Measurements from ENCODE around the gene TSPAN15. TPM values are rescaled to one million over a fixed set of nuclear protein-coding genes. Genes with fewer than 3 reads are reported as not detected.

Gene TSPAN15
- total and polyA plus RNA-seq, 2 of the 4 experiments (the other 2 are of a cell fraction) = 0.48 TPM; not detected in 1

GRCh38 chr10:69403066-69403465 is 48.2 kb upstream of the TSPAN15 start:
- peak overlapping the region; percentile 45; the same call in 1 of the 2 replicates for H3K27ac ChIP-seq (ENCODE audit: insufficient read depth, low read length)

More at GRCh38 chr10:69403066-69403465, 48.2 kb upstream of the TSPAN15 start:
- Histone ChIP-seq H4K5ac (ENCODE audit: low read depth, low read length) (no peak overlapping the region), H3K79me1 (ENCODE audit: low read depth in 1 of 2, low read length in 2 of 2) (peaks cover 0 to 6% of the 10 kb centered on the region in 2 experiments; a peak in 1 of 4 replicates), H3K4me3 (ENCODE audit: insufficient read depth, low read depth, low read length) (no peak overlapping the region), H2AK5ac (ENCODE audit: low read depth, low read length) (peak overlapping the region; percentile 40; the same call in 1 of the 2 replicates), H3K56ac (ENCODE audit: extremely low read depth, insufficient read depth, low read length) (no peak overlapping the region), H2AK9ac (replicated peaks; ENCODE audit: low read depth, low read length, poor library complexity) (no peak overlapping the region), H4K20me1 (ENCODE audit: insufficient read depth, low read length) (peaks cover 9% of the 10 kb centered on the region; the same call in 1 of the 2 replicates), H3K9me3 (ENCODE audit: control insufficient read depth, insufficient read depth, low read length) (no peaks in the 10 kb centered on the region), H4K8ac (ENCODE audit: low read depth in 2 of 2, low read length in 2 of 2) (no peak overlapping the region), H2BK15ac (ENCODE audit: low read depth, low read length) (no peak overlapping the region), H3K18ac (ENCODE audit: low read depth, low read length) (no peak overlapping the region; the same call in 1 of the 2 replicates), H2AFZ (replicated peaks; ENCODE audit: low read length, poor library complexity) (no peak overlapping the region), H3K4me2 (ENCODE audit: low read depth, low read length) (no peak overlapping the region), H3K4me1 (ENCODE audit: control insufficient read depth, insufficient read depth, low read length) (peaks cover 19% of the 10 kb centered on the region), H3K9me1 (ENCODE audit: insufficient read depth, low read length) (peaks cover 24% of the 10 kb centered on the region), H3K23ac (ENCODE audit: low read depth, low read length) (no peak overlapping the region), H3K4ac (ENCODE audit: low read depth, low read length) (no peak overlapping the region), H2BK5ac (ENCODE audit: low read depth, low read length, poor library complexity, severe bottlenecking) (no peak overlapping the region), H2BK120ac (ENCODE audit: low read depth, low read length) (no peak overlapping the region), H3K27me3 (ENCODE audit: control insufficient read depth, insufficient read depth, low read length) (no peaks in the 10 kb centered on the region), H4K91ac (ENCODE audit: insufficient read depth, low read depth, low read length) (no peak overlapping the region), H3K36me3 (ENCODE audit: control insufficient read depth, insufficient read depth, low read length) (peaks cover 19% of the 10 kb centered on the region), H3K14ac (replicated peaks; ENCODE audit: low read depth, low read length) (no peak overlapping the region), H3K9ac (ENCODE audit: low read depth, low read length) (no peak overlapping the region), H2BK20ac (ENCODE audit: low read depth, low read length) (no peak overlapping the region)
- ATAC-seq (ENCODE audit: low read depth) = no peak
- no TSS peak for BruUV-seq (replicated peaks)
- intact Hi-C loops (cut with micrococcal nuclease) (no loop called here), in situ Hi-C loops (cut with MboI; ENCODE audit: low sequenced_read_pairs) (no loop called here), dilution Hi-C loops (cut with HindIII; ENCODE audit: low sequenced_read_pairs, unreplicated experiment) (no loop called here)
- ChIA-PET CTCF (interaction anchor here (2.0 kb wide), 1 partner anchor 10 kb away, joined by 9 read pairs; no protein-coding TSS in a partner anchor), POLR2A (ENCODE audit: unreplicated experiment) (no interaction called here)
- no peak for TF ChIP-seq FOS (IDR thresholded peaks at IDR 0.05; ENCODE audit: low read depth, low read length)
- TF ChIP-seq BHLHE40 (IDR thresholded peaks at IDR 0.05; ENCODE audit: low read depth, low read length) = no peak
- no peak for TF ChIP-seq CTCF (conservative IDR thresholded peaks at IDR 0.05; ENCODE audit: low read depth, low read length)
- TF ChIP-seq SMC3 (IDR thresholded peaks at IDR 0.05; ENCODE audit: low read depth, low read length) = no peak
- no peak for TF ChIP-seq RCOR1 (IDR thresholded peaks at IDR 0.05; ENCODE audit: insufficient replicate concordance, low read length)
- TF ChIP-seq RFX5 (IDR thresholded peaks at IDR 0.05; ENCODE audit: low read depth, low read length) = no peak
- TF ChIP-seq CEBPB (IDR thresholded peaks at IDR 0.05; ENCODE audit: low read depth, low read length) = no peak
- no peak for TF ChIP-seq POLR2A (IDR thresholded peaks at IDR 0.05; ENCODE audit: low read depth, low read length)
- TF ChIP-seq RAD21 (IDR thresholded peaks at IDR 0.05; ENCODE audit: low read length) = no peak
- no peak for DNase-seq
- no CpG with 5 or more reads among the region's 1 CpG for WGBS, 2 experiments (ENCODE audit: extremely low coverage in 2 of 2, insufficient read length in 1 of 2)
